GM18519 (cell line): ENCODE results near the gene ZNF830.
A peak's percentile ranks its signal among the peaks of the same experiment; 100 is the strongest.
"Not testable (repeated sequence)": the region's sequence is repeated elsewhere in the genome, so short reads cannot be mapped to it uniquely, and the experiment has no call there.

Experiments used
- ATAC-seq: cut with Tn5 transposase; IDR thresholded peaks from one replicate; pipeline ENCODE4 v1.9.1; 2021; ENCODE audit warnings: mild to moderate bottlenecking, moderate library complexity; ENCODE audit not compliant: unreplicated experiment, low FRiP score

Gene ZNF830, protein sequence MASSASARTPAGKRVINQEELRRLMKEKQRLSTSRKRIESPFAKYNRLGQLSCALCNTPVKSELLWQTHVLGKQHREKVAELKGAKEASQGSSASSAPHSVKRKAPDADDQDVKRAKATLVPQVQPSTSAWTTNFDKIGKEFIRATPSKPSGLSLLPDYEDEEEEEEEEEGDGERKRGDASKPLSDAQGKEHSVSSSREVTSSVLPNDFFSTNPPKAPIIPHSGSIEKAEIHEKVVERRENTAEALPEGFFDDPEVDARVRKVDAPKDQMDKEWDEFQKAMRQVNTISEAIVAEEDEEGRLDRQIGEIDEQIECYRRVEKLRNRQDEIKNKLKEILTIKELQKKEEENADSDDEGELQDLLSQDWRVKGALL

DNA sequence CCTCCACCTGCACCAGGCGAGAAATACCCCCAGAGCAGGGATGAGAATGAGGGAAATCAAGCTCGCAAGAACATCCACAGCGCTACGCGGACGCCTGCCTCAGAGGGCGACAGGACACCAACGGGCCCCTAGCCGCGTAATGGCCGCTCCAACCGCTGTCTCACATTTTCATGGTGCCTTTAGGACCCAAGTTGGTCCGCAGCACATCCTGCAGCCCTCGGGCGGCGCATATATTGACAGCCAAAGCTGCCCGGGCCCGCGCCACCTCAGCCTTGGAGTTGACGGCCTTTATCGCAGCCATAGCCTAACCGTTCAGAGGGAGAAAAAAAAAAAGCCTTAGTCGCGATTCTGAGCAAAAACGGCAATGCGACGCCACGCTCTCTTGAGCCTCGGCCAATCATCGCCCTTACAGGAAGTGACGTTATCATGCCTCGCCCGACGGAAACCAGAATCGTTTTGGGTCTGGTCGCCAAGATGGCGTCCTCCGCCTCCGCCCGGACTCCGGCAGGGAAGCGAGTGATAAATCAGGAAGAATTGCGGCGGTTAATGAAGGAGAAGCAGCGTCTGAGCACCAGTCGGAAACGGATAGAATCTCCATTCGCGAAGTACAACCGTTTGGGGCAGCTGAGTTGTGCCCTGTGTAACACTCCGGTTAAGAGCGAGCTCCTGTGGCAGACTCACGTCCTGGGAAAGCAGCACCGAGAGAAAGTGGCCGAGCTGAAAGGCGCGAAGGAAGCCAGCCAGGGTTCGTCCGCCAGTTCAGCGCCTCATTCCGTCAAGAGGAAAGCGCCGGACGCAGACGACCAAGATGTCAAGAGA lies at the start of gene ZNF830, which contains the start of gene CCT6B:
ZNF830 (plus strand) TSS at position 448 of the 819 bp plus-strand sequence; CDS start at position 475, 27 bp downstream.
CCT6B (minus strand) TSS at position 368 of the 819 bp plus-strand sequence; CDS start at position 301, 67 bp downstream.
- peak; percentile 54 for ATAC-seq

GRCh38 chr17:34913001-34913400 lies 48.3 kb upstream of the ZNF830 start:
- no peak for ATAC-seq

GRCh38 chr17:34916120-34916519 lies 45.2 kb upstream of the ZNF830 start:
- no peak for ATAC-seq

DNA sequence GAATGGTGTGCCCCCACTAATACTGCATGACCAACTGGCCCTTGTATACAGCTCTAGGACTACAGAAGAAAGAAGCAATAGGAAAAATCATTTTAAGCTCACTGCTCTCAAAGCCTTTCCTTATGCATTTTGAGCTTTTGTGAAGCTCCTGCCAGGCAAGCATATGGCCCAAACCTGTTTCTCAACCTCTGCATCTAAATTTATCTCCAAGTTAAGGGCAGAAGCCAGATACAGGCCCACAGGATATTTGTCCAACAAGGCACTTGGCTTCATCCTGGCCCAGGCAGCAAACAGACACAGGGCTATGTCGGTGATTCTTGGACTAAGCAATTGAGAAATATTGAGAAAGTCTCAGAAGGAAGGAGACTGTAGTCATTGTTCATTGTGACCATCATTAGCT lies 44.0 kb upstream of the ZNF830 start:
- no peak for ATAC-seq

- ATAC-seq: no peak
Observed at GRCh38 chr17:34920676-34921075, 40.7 kb upstream of the ZNF830 start.

DNA sequence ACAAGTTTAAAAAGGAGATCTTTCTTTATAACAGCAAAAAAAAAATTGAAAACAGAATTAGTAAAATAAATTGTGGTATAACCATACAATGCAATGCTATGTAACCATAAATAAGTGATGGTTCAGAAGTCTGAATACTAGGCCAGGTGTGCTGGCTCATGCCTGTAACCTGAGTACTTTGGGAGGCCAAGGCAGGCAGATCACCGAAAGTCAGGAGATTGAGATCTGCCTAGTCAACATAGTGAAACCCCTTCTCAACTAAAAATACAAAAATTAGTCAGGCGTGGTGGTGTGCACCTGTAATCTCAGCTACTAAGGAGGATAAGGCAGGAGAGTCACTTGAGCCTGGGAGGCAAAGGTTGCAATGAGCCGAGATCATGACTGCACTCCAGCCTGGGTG lies 34.7 kb upstream of the ZNF830 start:
- no peak for ATAC-seq

DNA sequence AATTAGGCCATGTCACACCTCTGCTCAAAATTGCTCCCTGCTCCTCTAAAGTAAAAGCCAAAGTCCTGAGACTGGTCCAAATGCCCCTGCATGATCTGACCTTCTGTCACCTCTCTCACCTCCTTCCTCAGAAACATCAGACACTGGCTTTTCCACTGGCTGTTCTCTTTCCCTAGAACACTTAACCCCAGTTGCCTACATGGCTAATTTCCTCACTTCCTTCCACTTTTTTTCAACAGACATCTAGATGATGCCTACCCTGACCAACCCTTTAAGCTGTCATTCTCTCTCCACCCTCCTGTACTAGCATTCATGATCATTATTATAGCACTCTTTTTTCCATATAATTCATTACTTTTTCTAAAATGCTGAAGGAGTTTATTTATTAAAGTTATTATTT lies 31.1 kb upstream of the ZNF830 start:
- no peak for ATAC-seq

DNA sequence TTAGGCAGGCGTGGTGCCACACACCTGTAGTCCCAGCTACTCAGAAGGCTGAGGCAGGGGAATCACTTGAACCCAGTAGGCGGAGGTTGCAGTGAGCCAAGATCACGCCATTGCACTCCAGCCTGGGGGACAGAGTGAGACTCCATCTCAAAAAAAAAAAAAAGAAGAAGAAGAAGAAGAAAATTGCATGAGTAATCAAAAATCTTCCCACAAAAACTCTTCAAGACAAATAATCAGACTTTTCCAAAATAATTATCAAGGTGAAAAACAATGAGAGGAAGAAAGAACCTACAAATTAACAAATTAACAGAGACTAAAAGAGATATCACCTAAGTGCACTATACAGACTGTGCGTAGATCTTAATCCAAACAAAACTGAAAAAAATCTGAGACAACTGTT lies 10.6 kb upstream of the ZNF830 start:
- ATAC-seq: not testable (repeated sequence)

GRCh38 chr17:34958438-34958837 lies 2.9 kb upstream of the ZNF830 start:
- no peak for ATAC-seq

- no peak for ATAC-seq
Observed at GRCh38 chr17:34974179-34974578, 12.8 kb downstream of the ZNF830 start.

DNA sequence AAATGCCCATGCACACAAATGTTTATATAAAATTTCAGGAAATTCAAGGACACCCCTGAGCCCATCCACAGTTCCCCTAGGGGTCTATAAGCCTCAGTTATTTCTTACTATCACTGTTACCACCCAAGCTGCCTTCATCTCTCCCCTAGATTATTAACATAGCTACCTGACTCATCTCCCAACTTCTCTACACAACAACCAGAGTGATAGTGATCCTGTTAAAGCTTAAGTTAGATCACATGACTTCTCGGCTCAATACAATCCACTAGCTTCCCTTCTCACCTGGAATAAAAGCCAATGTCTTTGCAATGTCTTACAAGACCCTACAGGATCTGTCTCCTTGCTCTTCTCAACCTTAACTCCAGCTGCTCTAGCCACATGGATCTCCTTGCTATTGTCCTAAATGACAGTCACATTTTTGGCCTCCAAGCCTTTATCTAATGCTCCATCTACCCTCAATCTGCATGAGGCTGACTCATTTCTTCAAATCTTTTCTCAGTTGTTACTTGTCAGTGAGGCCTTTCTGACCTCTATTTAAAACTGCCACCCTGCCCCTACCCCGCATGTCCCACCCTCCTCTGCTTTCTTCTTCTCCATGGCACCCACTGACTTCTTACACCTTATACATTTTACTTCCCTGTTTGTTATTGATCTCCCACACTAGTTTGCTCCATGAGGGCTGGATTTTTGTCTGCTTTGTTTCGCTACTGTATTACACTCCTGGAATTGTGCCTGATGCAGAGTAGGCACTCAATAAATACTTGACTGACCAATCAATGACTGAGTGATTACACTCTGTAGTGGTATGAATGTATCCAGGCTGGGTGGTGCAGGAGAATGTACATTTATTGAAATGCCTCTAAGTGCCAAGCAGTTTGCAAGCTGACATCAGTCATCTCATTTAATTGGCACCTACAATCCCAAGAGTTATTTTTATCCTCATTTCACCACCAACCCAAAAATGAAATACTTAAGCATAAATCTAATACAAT lies 13.8 kb downstream of the ZNF830 start:
- ATAC-seq: no peak

- no peak for ATAC-seq
Observed at GRCh38 chr17:34979153-34979552, 17.8 kb downstream of the ZNF830 start.

DNA sequence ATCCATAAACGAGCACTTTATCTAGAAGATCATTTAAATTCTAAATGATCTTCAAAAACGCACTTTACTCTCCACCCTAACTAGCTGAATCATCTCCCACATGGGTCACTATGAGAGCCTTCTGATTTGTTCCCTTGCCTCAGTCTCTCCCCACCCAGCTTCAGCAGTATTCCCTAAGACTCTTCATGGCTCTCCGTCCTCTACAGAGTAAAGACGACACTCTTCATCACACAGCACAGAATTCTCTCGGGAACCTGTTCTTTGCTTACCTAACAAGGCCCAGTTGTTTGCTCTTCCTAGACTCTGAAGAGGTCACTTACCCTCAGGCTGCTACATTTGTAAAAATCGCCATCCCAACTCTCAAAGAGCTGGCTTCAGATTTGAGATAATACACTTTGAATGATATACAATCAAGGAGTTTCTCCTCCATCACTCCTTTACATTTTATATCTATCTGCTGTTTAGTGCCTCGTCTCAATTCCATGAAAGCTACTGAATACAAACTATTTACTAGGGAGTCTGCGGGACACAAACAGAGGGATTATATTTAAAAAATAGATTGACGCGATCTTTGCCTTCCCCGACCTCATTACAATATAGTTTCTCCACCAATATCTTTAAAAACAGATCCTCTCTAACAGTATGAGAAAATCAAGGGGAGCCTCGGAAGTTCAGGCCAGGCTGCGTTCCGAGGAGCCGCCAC lies 18.5 kb downstream of the ZNF830 start:
- ATAC-seq: no peak

- ATAC-seq: peak; percentile 43
Observed at GRCh38 chr17:34980353-34980680, 19.0 kb downstream of the ZNF830 start, which contains the start of gene LIG3. Gene LIG3 (plus strand): TSS chr17:34980512. CDS start chr17:34983006, 2,494 bp downstream.

GRCh38 chr17:34980681-34981537 lies 19.6 kb downstream of the ZNF830 start:
- peak; percentile 53 for ATAC-seq

DNA sequence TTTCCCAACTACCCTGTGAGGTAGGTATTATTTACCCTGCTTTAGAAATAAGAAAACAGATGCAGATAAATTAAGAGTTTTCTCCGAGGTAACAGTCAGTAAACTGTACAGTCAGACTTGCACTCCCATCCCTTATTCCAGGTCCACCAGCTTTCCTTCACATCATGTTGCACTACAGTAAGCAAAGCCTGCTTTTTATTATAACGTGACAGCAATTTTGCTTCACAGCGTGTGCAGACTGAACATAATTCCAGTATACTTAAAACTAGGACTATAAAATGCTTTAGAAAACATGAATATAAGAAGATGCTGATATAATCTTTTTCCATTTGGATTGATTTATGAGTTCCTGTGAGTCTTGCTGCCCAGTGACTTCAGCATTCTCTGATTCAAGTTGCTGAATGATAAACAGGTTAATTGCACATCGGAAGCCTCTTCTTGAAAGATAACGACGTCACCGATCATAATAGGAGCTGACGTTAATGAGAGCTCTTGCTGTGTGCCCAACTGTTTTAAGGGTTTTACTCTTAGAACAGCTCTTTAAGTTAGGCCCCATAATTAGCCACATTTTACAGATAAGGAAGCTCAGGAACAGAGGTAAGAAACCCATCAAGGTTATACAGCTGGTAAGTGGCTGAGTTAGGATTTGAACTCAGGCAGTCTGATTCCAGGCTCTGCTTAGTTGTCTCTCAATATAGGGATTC lies 20.4 kb downstream of the ZNF830 start:
- no peak for ATAC-seq

GRCh38 chr17:34987232-34987631 lies 25.9 kb downstream of the ZNF830 start:
- ATAC-seq: no peak

- ATAC-seq: no peak
Observed at GRCh38 chr17:34988644-34989043, 27.3 kb downstream of the ZNF830 start.
